GM21447 (cell line): ENCODE measurements around the gene GIPC1.
"Not testable (repeated sequence)": the region's sequence is repeated elsewhere in the genome, so short reads cannot be mapped to it uniquely, and the experiment has no call there.

Experiments
- ATAC-seq: cut with Tn5 transposase; IDR thresholded peaks from one replicate; pipeline ENCODE4 v1.9.1; 2021; ENCODE audit not compliant: unreplicated experiment

Gene GIPC1, protein sequence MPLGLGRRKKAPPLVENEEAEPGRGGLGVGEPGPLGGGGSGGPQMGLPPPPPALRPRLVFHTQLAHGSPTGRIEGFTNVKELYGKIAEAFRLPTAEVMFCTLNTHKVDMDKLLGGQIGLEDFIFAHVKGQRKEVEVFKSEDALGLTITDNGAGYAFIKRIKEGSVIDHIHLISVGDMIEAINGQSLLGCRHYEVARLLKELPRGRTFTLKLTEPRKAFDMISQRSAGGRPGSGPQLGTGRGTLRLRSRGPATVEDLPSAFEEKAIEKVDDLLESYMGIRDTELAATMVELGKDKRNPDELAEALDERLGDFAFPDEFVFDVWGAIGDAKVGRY

DNA sequence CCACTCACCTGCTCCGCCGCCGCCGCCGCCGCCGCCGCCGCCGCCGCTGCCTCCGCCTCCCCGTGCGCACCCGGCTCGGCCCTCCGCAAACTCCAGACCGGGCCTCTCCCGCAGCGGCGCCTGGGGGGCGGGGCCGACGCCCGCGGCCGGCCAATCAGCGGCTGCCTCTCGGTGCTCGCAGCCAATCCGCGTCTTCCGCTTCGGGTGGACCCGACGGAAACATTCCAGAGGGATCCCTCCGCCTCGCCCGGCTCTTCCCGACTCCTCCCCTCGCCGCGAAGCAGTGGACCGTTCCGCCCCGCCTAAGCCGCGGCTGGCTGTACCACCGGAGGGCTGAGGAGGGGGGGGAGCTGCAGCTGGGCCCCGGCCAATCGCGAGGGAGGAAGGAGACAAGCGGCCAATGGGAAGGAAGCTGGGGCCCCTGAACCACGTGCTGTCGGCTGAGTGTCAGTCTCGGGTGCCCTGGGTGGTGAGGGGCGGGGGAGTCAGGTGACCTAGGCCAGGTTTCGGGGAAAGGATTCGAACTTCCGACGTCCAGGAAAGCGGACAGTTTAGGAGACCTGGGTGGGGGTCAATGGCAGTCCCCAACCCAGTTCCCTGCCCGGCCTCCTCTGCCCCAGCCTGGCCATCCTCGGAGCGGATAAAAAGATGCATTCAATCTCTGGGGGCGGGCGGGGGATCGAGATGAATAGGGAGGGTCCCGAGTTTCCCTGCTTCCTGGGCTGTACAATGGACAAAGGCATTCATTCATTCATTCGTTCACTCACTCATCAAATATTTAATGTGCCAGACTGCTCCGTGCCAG, at the start of gene GIPC1:
Gene GIPC1 (minus strand): TSS at position 99 of the 805 bp plus-strand sequence. CDS start 13,151 bp downstream, outside the sequence.
- ATAC-seq, result peak; percentile 77

DNA sequence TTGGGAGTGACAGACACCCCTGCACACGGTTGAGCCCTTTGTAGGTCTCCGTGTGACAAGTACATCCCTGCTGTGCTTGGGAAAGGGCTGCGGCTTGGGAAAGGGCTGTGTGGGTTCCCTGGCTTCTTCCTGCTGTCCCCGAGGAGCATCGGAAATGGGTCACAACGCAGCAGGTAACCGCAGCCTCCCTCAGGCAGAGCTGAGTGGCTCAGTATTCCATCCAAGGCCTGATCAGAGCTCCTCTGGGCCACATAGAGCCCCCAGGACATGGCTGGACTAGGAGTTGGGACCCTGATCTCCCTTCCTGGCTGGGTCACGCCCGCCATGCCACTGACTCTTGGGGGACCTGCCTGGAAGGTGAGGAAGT, 49.8 kb upstream of the GIPC1 start:
- no peak for ATAC-seq

DNA sequence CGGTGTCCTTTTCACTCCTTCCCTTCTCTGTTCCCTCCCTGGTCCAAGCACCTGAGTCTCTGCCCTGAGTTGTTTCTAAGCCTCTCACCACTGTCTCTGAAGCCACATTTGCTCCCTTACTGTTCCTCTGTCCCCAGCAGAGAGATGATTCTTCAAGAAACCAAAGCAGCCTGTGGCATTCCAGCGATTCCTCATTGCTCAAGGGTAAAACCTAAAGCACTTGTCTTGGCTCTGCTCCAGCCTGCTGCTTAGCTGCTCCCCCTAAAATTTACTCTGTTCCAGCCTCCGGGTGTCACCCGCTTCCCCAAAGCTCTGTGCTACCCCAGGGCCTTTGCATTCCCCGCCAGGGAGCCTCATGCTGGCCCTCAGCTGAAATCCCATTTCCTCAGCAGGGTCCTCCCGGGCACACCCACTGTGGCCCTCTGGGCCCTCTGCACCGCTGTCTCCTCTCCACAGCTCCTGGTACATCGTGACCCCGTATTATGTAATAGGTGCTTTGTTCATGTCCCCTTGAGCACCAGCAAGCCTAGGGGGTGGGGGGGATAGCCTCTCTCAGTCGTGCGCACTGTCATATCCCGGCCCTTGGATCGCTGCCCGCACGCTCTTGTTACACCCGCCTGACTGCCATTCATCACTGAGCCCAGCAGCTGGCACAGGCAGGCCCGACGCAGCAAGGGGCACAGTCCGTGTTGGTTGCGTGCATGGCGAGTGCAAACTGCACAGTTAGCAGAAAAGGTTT, 49.2 kb upstream of the GIPC1 start:
- no peak for ATAC-seq

- ATAC-seq, result no peak
Observed at GRCh38 chr19:14544047-14544446, 48.1 kb upstream of the GIPC1 start.

GRCh38 chr19:14542711-14543328, 46.9 kb upstream of the GIPC1 start:
- ATAC-seq, result no peak

DNA sequence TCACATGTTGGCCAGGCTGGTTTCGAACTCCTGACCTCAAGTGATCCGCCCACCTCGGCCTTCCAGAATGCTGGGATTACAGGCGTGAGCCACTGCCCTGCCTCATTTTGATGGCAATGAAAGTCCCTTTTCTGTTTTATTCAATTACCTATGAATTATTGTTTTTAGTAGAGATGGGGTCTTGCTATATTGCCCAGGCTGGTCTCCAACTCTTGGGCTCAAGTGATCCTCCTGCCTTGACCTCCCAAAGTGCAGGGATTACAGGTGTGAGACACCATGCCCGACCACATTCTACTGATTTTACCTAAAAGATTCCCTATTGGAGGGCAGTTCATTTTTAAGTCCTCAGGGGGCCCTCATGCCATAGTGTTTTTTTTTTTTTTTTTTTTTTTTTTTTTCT, 46.1 kb upstream of the GIPC1 start:
- ATAC-seq, result not testable (repeated sequence)

DNA sequence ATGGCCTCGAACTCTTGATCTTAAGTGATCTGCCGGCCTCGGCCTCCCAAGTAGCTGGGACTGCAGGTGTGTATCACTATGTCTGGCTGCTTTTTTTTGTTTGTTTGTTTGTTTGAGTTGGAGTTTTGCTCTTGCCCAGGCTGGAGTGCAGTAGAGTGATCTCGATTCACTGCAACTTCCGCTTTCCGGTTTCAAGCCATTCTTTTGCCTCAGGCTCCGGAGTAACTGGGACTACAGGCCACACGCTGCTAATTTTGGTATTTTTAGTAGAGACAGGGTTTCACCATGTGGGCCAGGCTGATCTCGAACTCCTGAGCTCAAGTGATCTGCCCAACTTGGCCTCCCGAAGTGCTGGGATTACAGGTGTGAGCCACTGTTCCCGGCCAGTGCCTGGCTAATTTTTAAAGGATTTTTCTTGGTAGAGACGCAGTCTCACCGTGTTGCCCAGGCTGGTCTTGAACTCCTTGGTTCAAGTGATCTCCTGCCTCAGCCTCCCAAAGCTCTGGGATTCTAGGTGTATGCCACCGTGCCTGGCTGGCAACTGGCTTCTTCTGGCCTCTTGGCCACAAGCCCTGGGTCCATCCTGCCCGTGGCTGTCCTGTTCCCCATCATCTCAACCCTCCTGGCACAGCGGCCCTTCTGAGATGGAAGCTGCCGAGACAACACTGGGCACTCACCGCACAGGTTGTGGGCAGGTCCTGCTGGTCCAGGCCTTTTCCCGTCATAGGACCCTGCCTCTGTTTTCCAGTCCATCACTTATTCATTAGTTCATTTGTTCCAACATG, 45.0 kb upstream of the GIPC1 start:
- ATAC-seq, result no peak

- no peak for ATAC-seq
Observed at GRCh38 chr19:14536926-14537692, 41.2 kb upstream of the GIPC1 start.

GRCh38 chr19:14533450-14533849, 37.5 kb upstream of the GIPC1 start:
- no peak for ATAC-seq

- no peak for ATAC-seq
Observed at GRCh38 chr19:14530506-14530905, 34.6 kb upstream of the GIPC1 start.

- ATAC-seq, result no peak
Observed at GRCh38 chr19:14530005-14530348, 34.0 kb upstream of the GIPC1 start.

DNA sequence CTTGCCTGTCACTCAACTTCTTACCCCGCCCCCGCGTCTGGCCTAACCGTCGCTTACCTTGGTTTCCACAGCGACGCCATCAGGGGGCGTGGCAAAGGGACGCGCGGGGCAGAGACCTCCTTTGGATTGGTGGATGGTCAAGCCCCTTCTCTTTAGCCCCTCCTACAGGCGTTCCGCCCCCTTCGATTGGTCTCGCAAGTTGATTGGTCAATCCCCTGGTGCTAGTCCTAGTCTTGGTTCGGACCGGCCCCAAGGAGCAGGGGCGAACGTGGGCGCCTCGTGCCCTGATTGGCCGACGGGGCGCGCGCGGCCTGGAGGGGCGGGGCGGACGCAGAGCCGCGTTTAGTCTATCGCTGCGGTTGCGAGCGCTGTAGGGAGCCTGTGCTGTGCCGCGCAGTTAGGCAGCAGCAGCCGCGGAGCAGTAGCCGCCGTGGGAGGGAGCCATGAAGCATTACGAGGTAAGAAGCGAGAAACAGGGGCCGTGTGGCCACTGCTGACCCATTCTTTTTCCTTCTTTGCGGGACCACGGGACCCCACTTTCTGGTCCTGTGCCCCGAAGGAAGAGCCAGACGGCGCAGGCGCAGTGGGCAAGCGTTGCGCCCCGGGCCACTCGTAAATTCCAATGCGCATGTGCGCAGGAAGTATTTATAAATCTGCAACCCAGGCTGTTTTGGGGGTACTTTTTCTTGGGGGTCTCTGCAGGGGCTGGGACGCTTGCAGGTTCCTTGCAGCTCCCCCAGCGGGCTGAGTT, 33.5 kb upstream of the GIPC1 start, which contains the start of gene TECR:
Gene TECR (plus strand): TSS at position 341 of the 751 bp plus-strand sequence. CDS start 103 bp downstream, at position 444.
- peak; percentile 95 for ATAC-seq

- ATAC-seq, result no peak
Observed at GRCh38 chr19:14528419-14529253, 32.7 kb upstream of the GIPC1 start.

- no peak for ATAC-seq
Observed at GRCh38 chr19:14526423-14526822, 30.5 kb upstream of the GIPC1 start.

DNA sequence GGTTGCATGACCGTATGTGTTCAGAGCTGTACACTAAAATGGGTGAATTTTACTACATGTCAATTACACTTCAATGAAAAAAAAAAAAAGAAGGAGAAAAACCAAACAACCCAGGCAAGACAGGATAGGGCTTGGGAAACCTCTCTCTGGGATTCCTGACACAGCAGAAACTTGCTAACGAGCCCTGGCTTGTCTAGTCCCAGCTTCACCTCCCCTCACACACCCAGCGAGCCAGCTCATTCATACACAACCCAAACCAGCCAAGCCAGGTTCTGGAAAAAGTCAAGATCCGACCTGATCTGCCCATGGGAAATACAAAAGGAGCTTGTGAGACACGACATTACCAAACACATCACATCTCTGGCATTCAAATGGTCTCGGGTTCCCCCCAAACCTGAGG, 29.8 kb upstream of the GIPC1 start:
- ATAC-seq, result no peak

DNA sequence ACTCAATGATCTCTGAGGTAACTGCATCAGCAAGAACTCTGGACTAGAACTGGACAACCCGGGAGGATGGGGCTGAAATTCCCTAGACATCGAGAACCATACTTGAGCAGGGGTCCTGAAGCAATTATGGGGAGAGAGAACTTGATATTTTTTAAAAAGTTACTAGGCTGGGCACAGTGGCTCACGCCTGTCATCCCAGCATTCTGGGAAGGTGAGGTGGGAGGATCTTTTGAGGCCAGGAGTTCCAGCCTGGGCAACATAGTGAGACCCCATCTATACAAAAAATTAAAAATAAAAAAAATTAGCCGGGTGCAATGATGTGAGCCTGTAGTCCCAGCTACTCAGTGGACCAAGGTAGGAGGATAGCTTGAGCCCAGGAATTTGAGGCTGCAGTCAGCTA, 24.6 kb upstream of the GIPC1 start:
- no peak for ATAC-seq

- ATAC-seq, result no peak
Observed at GRCh38 chr19:14519860-14520407, 24.0 kb upstream of the GIPC1 start.
